Measurements from ENCODE around the gene AMFR. TPM values are rescaled to one million over a fixed set of nuclear protein-coding genes. Genes with fewer than 3 reads are reported as not detected.

AMFR gene
- total RNA-seq, 1 donor from 2014 or later: 68.9 TPM

GRCh38 chr16:56353054-56353921, 72.1 kb downstream of the AMFR start:
- DNase-seq (ENCODE audit: missing footprints) (peak; percentile 22), ATAC-seq (no peak)

GRCh38 chr16:56352351-56353053, 72.8 kb downstream of the AMFR start:
- DNase-seq (ENCODE audit: missing footprints): peak; percentile 62
- ATAC-seq: no peak
- intact Hi-C loops (cut with DNase I): no loop called here

More at GRCh38 chr16:56353054-56353921, 72.1 kb downstream of the AMFR start:
- intact Hi-C loops (cut with DNase I): no loop called here

- ATAC-seq (no peak), DNase-seq (ENCODE audit: missing footprints) (peak; percentile 53)
- intact Hi-C loops (cut with DNase I): no loop called here
Measured at GRCh38 chr16:56351481-56351880, 73.9 kb downstream of the AMFR start.

GRCh38 chr16:56350491-56351405, 74.6 kb downstream of the AMFR start:
- DNase-seq (ENCODE audit: missing footprints) (peak; percentile 48), ATAC-seq (no peak)
- intact Hi-C loops (cut with DNase I): no loop called here

- intact Hi-C loops (cut with DNase I): no loop called here
- ATAC-seq (no peak), DNase-seq (ENCODE audit: missing footprints) (peak; percentile 63)
Measured at GRCh38 chr16:56349711-56350161, 75.6 kb downstream of the AMFR start.

GRCh38 chr16:56349086-56349415, 76.3 kb downstream of the AMFR start:
- intact Hi-C loops (cut with DNase I): no loop called here
- ATAC-seq (no peak), DNase-seq (ENCODE audit: missing footprints) (no peak)

GRCh38 chr16:56348168-56349085, 76.9 kb downstream of the AMFR start:
- DNase-seq (ENCODE audit: missing footprints) (peak; percentile 40), ATAC-seq (no peak)

GRCh38 chr16:56347670-56348069, 77.7 kb downstream of the AMFR start:
- intact Hi-C loops (cut with DNase I): no loop called here
- ATAC-seq: no peak
- peak; percentile 15 for DNase-seq (ENCODE audit: missing footprints)

More at GRCh38 chr16:56348168-56349085, 76.9 kb downstream of the AMFR start:
- intact Hi-C loops (cut with DNase I): no loop called here

- DNase-seq (ENCODE audit: missing footprints) (peak; percentile 37), ATAC-seq (no peak)
- intact Hi-C loops (cut with DNase I): no loop called here
Measured at GRCh38 chr16:56347166-56347565, 78.2 kb downstream of the AMFR start.

GRCh38 chr16:56346131-56346890, 79.0 kb downstream of the AMFR start:
- DNase-seq (ENCODE audit: missing footprints): peak; percentile 42
- intact Hi-C loops (cut with DNase I): no loop called here
- ATAC-seq: no peak

GRCh38 chr16:56345406-56346050, 79.8 kb downstream of the AMFR start:
- DNase-seq (ENCODE audit: missing footprints): peak; percentile 45
- ATAC-seq: no peak
- intact Hi-C loops (cut with DNase I): no loop called here

GRCh38 chr16:56344518-56345405, 80.6 kb downstream of the AMFR start:
- ATAC-seq: no peak
- peak; percentile 57 for DNase-seq (ENCODE audit: missing footprints)
- intact Hi-C loops (cut with DNase I): no loop called here

- no peak for ATAC-seq
- intact Hi-C loops (cut with DNase I): no loop called here
- DNase-seq (ENCODE audit: missing footprints): peak; percentile 47
Measured at GRCh38 chr16:56343661-56344517, 81.5 kb downstream of the AMFR start.

GRCh38 chr16:56341656-56342399, 83.5 kb downstream of the AMFR start:
- intact Hi-C loops (cut with DNase I): no loop called here
- no peak for ATAC-seq
- peak; percentile 46 for DNase-seq (ENCODE audit: missing footprints)
